ENCODE data around the gene SPEG.

The SPEG gene

GRCh38 chr2:219485201-219485580, 50.5 kb downstream of the SPEG start:
- no peaks in the 10 kb centered on the region for H3K4me1 ChIP-seq (ENCODE audit: control insufficient read depth, low read length)
- H3K4me3 ChIP-seq (ENCODE audit: low read length): no peak overlapping the region
- no peaks in the 10 kb centered on the region for H3K79me2 ChIP-seq (ENCODE audit: control insufficient read depth, low read length)
- H3F3A ChIP-seq (ENCODE audit: control insufficient read depth, insufficient read depth): no peaks in the 10 kb centered on the region
- H3K36me3 ChIP-seq (ENCODE audit: control insufficient read depth, low read length): no peaks in the 10 kb centered on the region
- H3K27me3 ChIP-seq (ENCODE audit: control insufficient read depth, low read length): peaks cover 37% of the 10 kb centered on the region
- TF ChIP-seq EZH2phosphoT487 (IDR thresholded peaks at IDR 0.05; ENCODE audit: borderline replicate concordance, low read length): no peak
- no peak for TF ChIP-seq CTCF (IDR thresholded peaks at IDR 0.05; ENCODE audit: low read depth, low read length, poor library complexity, severe bottlenecking)
- H3K4me2 ChIP-seq (ENCODE audit: low read length): no peak overlapping the region
- H3K9me3 ChIP-seq (ENCODE audit: control insufficient read depth, insufficient read depth, low read length): no peaks in the 10 kb centered on the region
- no peaks in the 10 kb centered on the region for H4K20me1 ChIP-seq (ENCODE audit: control insufficient read depth, insufficient read depth, low read depth, low read length)
- no peaks in the 10 kb centered on the region for H3K9me2 ChIP-seq (replicated peaks; ENCODE audit: control insufficient read depth, low read length)
- no peak overlapping the region for H3K27ac ChIP-seq (ENCODE audit: low read depth, low read length)

GRCh38 chr2:219486380-219486959, 51.8 kb downstream of the SPEG start:
- no peaks in the 10 kb centered on the region for H3K36me3 ChIP-seq (ENCODE audit: control insufficient read depth, low read length)
- H3K27ac ChIP-seq (ENCODE audit: low read depth, low read length): no peak overlapping the region
- H3K79me2 ChIP-seq (ENCODE audit: control insufficient read depth, low read length): no peaks in the 10 kb centered on the region
- TF ChIP-seq EZH2phosphoT487 (IDR thresholded peaks at IDR 0.05; ENCODE audit: borderline replicate concordance, low read length) (no peak), CTCF (IDR thresholded peaks at IDR 0.05; ENCODE audit: low read depth, low read length, poor library complexity, severe bottlenecking) (no peak)
- no peak overlapping the region for H3K4me3 ChIP-seq (ENCODE audit: low read length)
- no peaks in the 10 kb centered on the region for H4K20me1 ChIP-seq (ENCODE audit: control insufficient read depth, insufficient read depth, low read depth, low read length)
- H3K9me3 ChIP-seq (ENCODE audit: control insufficient read depth, insufficient read depth, low read length): no peaks in the 10 kb centered on the region
- peaks cover 37% of the 10 kb centered on the region for H3K27me3 ChIP-seq (ENCODE audit: control insufficient read depth, low read length)
- no peak overlapping the region for H3K4me2 ChIP-seq (ENCODE audit: low read length)
- H3K9me2 ChIP-seq (replicated peaks; ENCODE audit: control insufficient read depth, low read length): no peaks in the 10 kb centered on the region
- H3K4me1 ChIP-seq (ENCODE audit: control insufficient read depth, low read length): no peaks in the 10 kb centered on the region
- H3F3A ChIP-seq (ENCODE audit: control insufficient read depth, insufficient read depth): no peaks in the 10 kb centered on the region

GRCh38 chr2:219488149-219488843, 53.7 kb downstream of the SPEG start:
- Histone ChIP-seq H3K4me2 (ENCODE audit: low read length) (no peak overlapping the region), H3K9me3 (ENCODE audit: control insufficient read depth, insufficient read depth, low read length) (no peaks in the 10 kb centered on the region), H3K4me1 (ENCODE audit: control insufficient read depth, low read length) (no peaks in the 10 kb centered on the region), H3K27me3 (ENCODE audit: control insufficient read depth, low read length) (peaks cover 29% of the 10 kb centered on the region), H3K79me2 (ENCODE audit: control insufficient read depth, low read length) (no peaks in the 10 kb centered on the region), H3K27ac (ENCODE audit: low read depth, low read length) (no peak overlapping the region), H3F3A (ENCODE audit: control insufficient read depth, insufficient read depth) (no peaks in the 10 kb centered on the region), H3K36me3 (ENCODE audit: control insufficient read depth, low read length) (no peaks in the 10 kb centered on the region), H4K20me1 (ENCODE audit: control insufficient read depth, insufficient read depth, low read depth, low read length) (no peaks in the 10 kb centered on the region), H3K9me2 (replicated peaks; ENCODE audit: control insufficient read depth, low read length) (no peaks in the 10 kb centered on the region), H3K4me3 (ENCODE audit: low read length) (no peak overlapping the region)
- no peak for TF ChIP-seq EZH2phosphoT487 (IDR thresholded peaks at IDR 0.05; ENCODE audit: borderline replicate concordance, low read length)
- TF ChIP-seq CTCF (IDR thresholded peaks at IDR 0.05; ENCODE audit: low read depth, low read length, poor library complexity, severe bottlenecking): no peak

All from DOHH2 (cell line).